K562 (cell line): ENCODE results near the gene RASSF3. TPM values are rescaled to one million over a fixed set of nuclear protein-coding genes. Genes with fewer than 3 reads are reported as not detected.

Experiments
- CSDE1 ChIP-seq, 2 experiments: fragments of 450-650 bp; IDR thresholded peaks; 2 replicates each; pipeline ENCODE4 v1.6.1; 2016; ENCODE audit warnings: mild to moderate bottlenecking in 1 of 2
- DNMT1 ChIP-seq: fragments of 450-650 bp; IDR thresholded peaks from 2 replicates; pipeline ENCODE4 v1.6.1; 2016; ENCODE audit warnings: antibody characterized with exemption, mild to moderate bottlenecking
- EP400 ChIP-seq: fragments of 450-650 bp; IDR thresholded peaks from 2 replicates; pipeline ENCODE4 v1.6.1; 2017; ENCODE audit warnings: antibody characterized with exemption, mild to moderate bottlenecking, moderate library complexity
- FOXK2 ChIP-seq, 2 experiments: fragments of 450-650 bp; IDR thresholded peaks in 1 of 2; conservative IDR thresholded peaks in 1 of 2; 2 replicates each; pipeline ENCODE4 v1.6.1; 2016; ENCODE audit warnings: low read depth in 2 of 2, mild to moderate bottlenecking in 1 of 2
- GABPA ChIP-seq: fragments of 200-800 bp; sonication (Bioruptor generic); conservative IDR thresholded peaks from 2 replicates; pipeline ENCODE4 v1.6.1; 2016; ENCODE audit warnings: low read depth, missing genetic modification characterization, missing compliant biosample characterization
- LCOR ChIP-seq: sonication (generic); formaldehyde crosslinking; IDR thresholded peaks from 2 replicates; pipeline ENCODE4 v1.8.0; 2022; ENCODE audit warnings: mild to moderate bottlenecking, missing genetic modification reagents
- MCM3 ChIP-seq: fragments of 450-650 bp; IDR thresholded peaks from 2 replicates; pipeline ENCODE4 v1.6.1; 2016
- NKRF ChIP-seq: fragments of 450-650 bp; IDR thresholded peaks from 2 replicates; pipeline ENCODE4 v1.6.1; 2016; ENCODE audit warnings: borderline replicate concordance
- NUFIP1 ChIP-seq: fragments of 450-650 bp; IDR thresholded peaks from 2 replicates; pipeline ENCODE4 v1.6.1; 2018; ENCODE audit not compliant: partially characterized antibody
- RBM14 ChIP-seq: fragments of 200-400 bp; formaldehyde crosslinking; IDR thresholded peaks from 2 replicates; pipeline ENCODE4 v1.6.1; 2018; ENCODE audit warnings: low read depth, mild to moderate bottlenecking, low read length, moderate library complexity, borderline replicate concordance; ENCODE audit not compliant: insufficient read depth
- RFX1 ChIP-seq: fragments of 450-650 bp; IDR thresholded peaks from 2 replicates; pipeline ENCODE4 v1.6.1; 2016; ENCODE audit warnings: mild to moderate bottlenecking, moderate library complexity
- SAP30 ChIP-seq: fragments of 200-600 bp; sonication (generic); IDR thresholded peaks from 2 replicates; pipeline ENCODE4 v1.6.1; 2012; ENCODE audit warnings: borderline replicate concordance, low read depth, mild to moderate bottlenecking, moderate library complexity, low read length, control low read depth, inconsistent platforms; ENCODE audit not compliant: insufficient read depth, poor library complexity, severe bottlenecking
- SMARCA5 ChIP-seq: fragments of 450-650 bp; IDR thresholded peaks from 2 replicates; pipeline ENCODE4 v1.6.1; 2016
- TFE3 ChIP-seq: fragments of 450-650 bp; formaldehyde crosslinking; IDR thresholded peaks from 2 replicates; pipeline ENCODE4 v1.4.0; 2020; ENCODE audit warnings: mild to moderate bottlenecking, mixed read lengths
- U2AF2 ChIP-seq: fragments of 200-400 bp; formaldehyde crosslinking; optimal IDR thresholded peaks from 2 replicates; pipeline ENCODE3; 2017; ENCODE audit warnings: low read depth, mild to moderate bottlenecking, low read length
- ZBED1 ChIP-seq: IDR thresholded peaks from 2 replicates; pipeline ENCODE4 v1.6.1; 2014
- ZNF316 ChIP-seq: fragments of 450-650 bp; IDR thresholded peaks from 2 replicates; pipeline ENCODE4 v1.6.1; 2016
- ZNF668 ChIP-seq: fragments of 250-450 bp; sonication (Bioruptor Pico); IDR thresholded peaks from 2 replicates; pipeline ENCODE4 v1.8.0; 2022; ENCODE audit warnings: mild to moderate bottlenecking, inconsistent platforms
- ZNF830 ChIP-seq: fragments of 250-450 bp; sonication (Bioruptor Pico); IDR thresholded peaks from 2 replicates; pipeline ENCODE4 v1.5.0; 2021; ENCODE audit warnings: mild to moderate bottlenecking
- polyA plus RNA-seq, 8 experiments: library from polyadenylated mRNA; depleted of rRNA in 4 of 8; stranded (reverse) in 5 of 8; unstranded in 3 of 8; fragments of >200 nt; fragmentation: Nextera tagmentation in 2 of 8; fragmentation: Illumina TruSeq in 1 of 8; extraction: Ambion mirVana in 2 of 8; extraction: Trizol in 1 of 8; gene quantifications; 2 replicates each; pipeline versions ENCODE4 v1.2.1 to v1.2.3, GENCODE V29; 2011 to 2014; ENCODE audit warnings: inconsistent platforms in 1 of 8, missing spikeins in 1 of 8
- total RNA-seq, 7 experiments: library from RNA; depleted of rRNA in 6 of 7; stranded (reverse); fragments of >200 nt in 6 of 7; fragmentation: Illumina TruSeq in 2 of 7; extraction: Trizol in 2 of 7; gene quantifications; 2 replicates each; pipeline versions ENCODE4 v1.2.1 to v1.2.3, GENCODE V29; 2011 to 2021; ENCODE audit warnings: low replicate concordance in 1 of 7
- TF ChIP-seq, protein P1 (sequence below): fragments of 450-650 bp; IDR thresholded peaks from 2 replicates; pipeline ENCODE4 v1.6.1; 2014; ENCODE audit warnings: low read depth, mild to moderate bottlenecking, moderate library complexity, borderline replicate concordance
- TF ChIP-seq, protein P2 (sequence below): IDR thresholded peaks from 2 replicates; pipeline ENCODE4 v1.6.1; 2012; ENCODE audit warnings: low read depth, low read length, improper control_type of control experiment, borderline replicate concordance
- TF ChIP-seq, protein P3 (sequence below): fragments of 250-450 bp; sonication (Bioruptor Pico); IDR thresholded peaks from 2 replicates; pipeline ENCODE4 v1.9.0; 2021; ENCODE audit warnings: mild to moderate bottlenecking

Gene RASSF3
- total and polyA plus RNA-seq, 9 of the 15 experiments (the other 6 are each of a cell fraction or from before 2014, with no cell fraction given): 3.7 to 39.2 (median 20.2) TPM

DNA sequence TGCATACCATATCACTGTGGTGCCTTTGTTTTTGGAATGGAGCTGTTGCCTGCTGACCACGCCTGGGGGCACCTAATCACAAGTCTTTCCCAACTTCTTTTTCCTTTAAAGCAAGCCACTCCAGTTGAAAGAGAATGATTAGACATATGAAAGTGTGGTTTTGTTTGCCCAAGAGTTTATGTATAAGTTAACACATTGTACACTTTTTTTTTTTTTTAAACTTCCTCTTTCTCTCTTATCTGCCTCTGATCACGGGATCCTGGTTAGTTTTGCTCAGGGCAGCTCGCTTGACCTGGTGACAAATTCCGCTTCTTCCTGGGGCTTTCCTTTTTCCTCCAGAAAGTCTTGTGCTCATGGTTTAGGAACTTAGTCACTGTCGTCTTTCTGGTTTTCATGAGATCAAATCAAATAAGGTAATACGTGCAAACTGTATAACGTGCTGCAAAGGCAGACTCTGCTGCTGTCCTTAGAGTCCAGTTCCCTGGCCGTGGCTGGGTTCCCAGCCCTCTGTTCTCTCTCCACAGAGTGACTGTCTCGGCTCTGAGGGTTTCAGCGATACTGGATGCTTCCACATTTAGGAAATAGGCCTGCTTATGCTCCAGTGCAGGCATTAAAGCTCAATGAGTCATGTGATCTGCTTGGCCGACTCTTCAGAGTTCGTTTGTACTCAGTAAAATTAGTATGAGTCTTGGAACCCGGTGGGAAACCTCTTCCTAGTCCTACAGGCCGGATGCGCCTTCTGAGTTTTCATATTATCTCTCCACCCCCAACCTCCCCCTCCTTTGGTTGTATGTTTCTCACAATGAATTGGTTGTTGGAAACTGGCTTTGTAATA lies 15.2 kb downstream of the RASSF3 start (continued):
- TF ChIP-seq ZNF668 (CRISPR knock-in tag): no peak
- no peak for TF ChIP-seq MCM3
- no peak for TF ChIP-seq ZNF830 (CRISPR knock-in tag)
- no peak for TF ChIP-seq U2AF2
- TF ChIP-seq TFE3: peak; percentile 96
- TF ChIP-seq, protein P1, sequence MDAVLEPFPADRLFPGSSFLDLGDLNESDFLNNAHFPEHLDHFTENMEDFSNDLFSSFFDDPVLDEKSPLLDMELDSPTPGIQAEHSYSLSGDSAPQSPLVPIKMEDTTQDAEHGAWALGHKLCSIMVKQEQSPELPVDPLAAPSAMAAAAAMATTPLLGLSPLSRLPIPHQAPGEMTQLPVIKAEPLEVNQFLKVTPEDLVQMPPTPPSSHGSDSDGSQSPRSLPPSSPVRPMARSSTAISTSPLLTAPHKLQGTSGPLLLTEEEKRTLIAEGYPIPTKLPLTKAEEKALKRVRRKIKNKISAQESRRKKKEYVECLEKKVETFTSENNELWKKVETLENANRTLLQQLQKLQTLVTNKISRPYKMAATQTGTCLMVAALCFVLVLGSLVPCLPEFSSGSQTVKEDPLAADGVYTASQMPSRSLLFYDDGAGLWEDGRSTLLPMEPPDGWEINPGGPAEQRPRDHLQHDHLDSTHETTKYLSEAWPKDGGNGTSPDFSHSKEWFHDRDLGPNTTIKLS: peak; percentile 38; the same call in 1 of the 2 replicates
- 0 out of 2 replicates have a peak, but pooled peaks have one; percentile 34 for TF ChIP-seq NKRF
- TF ChIP-seq SAP30: no peak
- no peak for TF ChIP-seq DNMT1
- peak; percentile 46; the same call in 1 of the 2 replicates for TF ChIP-seq SMARCA5
- no peak for TF ChIP-seq CSDE1 (IDR thresholded peaks at IDR 0.05)
- TF ChIP-seq, protein P2, sequence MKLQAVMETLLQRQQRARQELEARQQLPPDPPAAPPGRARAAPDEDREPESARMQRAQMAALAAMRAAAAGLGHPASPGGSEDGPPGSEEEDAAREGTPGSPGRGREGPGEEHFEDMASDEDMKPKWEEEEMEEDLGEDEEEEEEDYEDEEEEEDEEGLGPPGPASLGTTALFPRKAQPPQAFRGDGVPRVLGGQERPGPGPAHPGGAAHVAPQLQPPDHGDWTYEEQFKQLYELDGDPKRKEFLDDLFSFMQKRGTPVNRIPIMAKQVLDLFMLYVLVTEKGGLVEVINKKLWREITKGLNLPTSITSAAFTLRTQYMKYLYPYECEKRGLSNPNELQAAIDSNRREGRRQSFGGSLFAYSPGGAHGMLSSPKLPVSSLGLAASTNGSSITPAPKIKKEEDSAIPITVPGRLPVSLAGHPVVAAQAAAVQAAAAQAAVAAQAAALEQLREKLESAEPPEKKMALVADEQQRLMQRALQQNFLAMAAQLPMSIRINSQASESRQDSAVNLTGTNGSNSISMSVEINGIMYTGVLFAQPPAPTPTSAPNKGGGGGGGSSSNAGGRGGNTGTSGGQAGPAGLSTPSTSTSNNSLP: peak; percentile 58; the same call in 1 of the 2 replicates
- TF ChIP-seq RBM14: no peak
- TF ChIP-seq RFX1: no peak
- TF ChIP-seq, protein P3, sequence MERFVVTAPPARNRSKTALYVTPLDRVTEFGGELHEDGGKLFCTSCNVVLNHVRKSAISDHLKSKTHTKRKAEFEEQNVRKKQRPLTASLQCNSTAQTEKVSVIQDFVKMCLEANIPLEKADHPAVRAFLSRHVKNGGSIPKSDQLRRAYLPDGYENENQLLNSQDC (CRISPR knock-in tag): no peak
- no peak for TF ChIP-seq ZBED1
- TF ChIP-seq LCOR (CRISPR knock-in tag): peak; percentile 65; the same call in 1 of the 2 replicates
- TF ChIP-seq EP400: peak; percentile 68
- no peak for TF ChIP-seq ZNF316
- TF ChIP-seq NUFIP1: no peak
- peak; percentile 72 for TF ChIP-seq GABPA (tag)
- 0 out of 4 replicates have a peak, but pooled peaks of 1 of the 2 experiments have one; percentile 10 for TF ChIP-seq FOXK2 (conservative IDR thresholded peaks at IDR 0.05 in 1 of 2, IDR thresholded peaks at IDR 0.05 in 1 of 2; ENCODE audit: low read depth in 2 of 2)
